Gastroesophageal sphincter (tissue), 4 donors: Measurements from ENCODE around the gene C1QTNF9B. TPM values are rescaled to one million over a fixed set of nuclear protein-coding genes. Genes with fewer than 3 reads are reported as not detected.
"Not testable (repeated sequence)": the region's sequence is repeated elsewhere in the genome, so short reads cannot be mapped to it uniquely, and the experiment has no call there.

Source experiments
- ATAC-seq: fragments of 150-250 bp; one replicate; pipeline ENCODE4 v1.9.1; 2016; ENCODE audit warnings: mild to moderate bottlenecking, moderate library complexity
- H3K27ac ChIP-seq, 4 donors: fragments of 200-600 bp; sonication (generic) in 3 of 4; 1 replicate in 3 of 4; 2 replicates in 1 of 4; pipeline ENCODE4 v1.5.1; 2016 to 2019
- H3K27me3 ChIP-seq: fragments of 200-600 bp; sonication (generic); one replicate; pipeline ENCODE4 v1.5.1; 2019
- H3K36me3 ChIP-seq, 2 donors: fragments of 200-600 bp; sonication (generic); one replicate each; pipeline ENCODE4 v1.5.1; 2019; ENCODE audit warnings: control low read depth in 1 of 2
- H3K4me1 ChIP-seq, 3 donors: fragments of 200-600 bp; sonication (generic); 1 replicate in 2 of 3; 2 replicates in 1 of 3; pipeline ENCODE4 v1.5.1; 2016 to 2019; ENCODE audit warnings: control low read depth in 2 of 3
- H3K4me3 ChIP-seq, 2 donors: fragments of 200-600 bp; sonication (generic); one replicate each; pipeline ENCODE4 v1.5.1; 2019; ENCODE audit warnings: mild to moderate bottlenecking in 1 of 2, moderate library complexity in 1 of 2
- H3K9me3 ChIP-seq, 3 donors: fragments of 200-600 bp; sonication (generic); one replicate each; pipeline ENCODE4 v1.5.1; 2017 to 2019; ENCODE audit warnings: control low read depth in 2 of 3
- CTCF ChIP-seq, 4 experiments: fragments of 200-600 bp in 2 of 4; fragments of 450-650 bp in 2 of 4; sonication (generic) in 1 of 4; IDR thresholded peaks; one replicate each; pipeline ENCODE4 v1.5.1; 2017 to 2019; ENCODE audit warnings: antibody characterized with exemption in 4 of 4, mild to moderate bottlenecking in 2 of 4, moderate library complexity in 2 of 4
- EP300 ChIP-seq: sonication (generic); formaldehyde crosslinking; IDR thresholded peaks from one replicate; pipeline ENCODE4 v1.6.1; 2017; ENCODE audit warnings: antibody characterized with exemption, mild to moderate bottlenecking
- POLR2A ChIP-seq, 2 donors: fragments of 450-650 bp; IDR thresholded peaks; one replicate each; pipeline ENCODE4 v1.6.1; 2017; ENCODE audit warnings: antibody characterized with exemption in 2 of 2, mild to moderate bottlenecking in 2 of 2, moderate library complexity in 1 of 2
- POLR2AphosphoS5 ChIP-seq: sonication (generic); formaldehyde crosslinking; IDR thresholded peaks from one replicate; pipeline ENCODE4 v1.6.1; 2017; ENCODE audit warnings: antibody characterized with exemption
- WGBS, 2 donors: methylation state at CpG; one replicate each; pipeline ENCODE4 v1.1.5; 2018; ENCODE audit warnings: low coverage in 1 of 2; 5-methylcytosine and 5-hydroxymethylcytosine counted together
- total RNA-seq, 4 donors: library from RNA; depleted of rRNA; stranded (reverse); fragments of >200 nt; gene quantifications; one replicate each; pipeline ENCODE4 v1.1.0, GENCODE V29; 2016

Gene C1QTNF9B
- total RNA-seq, 4 donors from 2014 or later = 0.37 to 2.6 TPM; not detected in 2

- no peak overlapping the region for H3K27ac ChIP-seq
- no peaks in the 10 kb centered on the region for H3K9me3 ChIP-seq
- H3K27me3 ChIP-seq = peaks cover 36% of the 10 kb centered on the region
- no peak for ATAC-seq
- TF ChIP-seq POLR2AphosphoS5 = no peak
- TF ChIP-seq CTCF (IDR thresholded peaks at IDR 0.05) = peak in 3 of 4 experiments; percentile 24 to 44 (median 35)
- H3K36me3 ChIP-seq = no peaks in the 10 kb centered on the region
- no peak overlapping the region for H3K4me3 ChIP-seq
- 8 to 28% methylated on average over 4 of the region's 4 CpGs for WGBS, 2 donors
- H3K4me1 ChIP-seq = peaks cover 0 to 11% (median 7%) of the 10 kb centered on the region in 3 donors
Observed at GRCh38 chr13:23899555-23899954, 2.3 kb upstream of the C1QTNF9B start.

GRCh38 chr13:23898101-23898500 lies 799 bp upstream of the C1QTNF9B start:
- no peak overlapping the region for H3K4me3 ChIP-seq
- H3K9me3 ChIP-seq = no peaks in the 10 kb centered on the region
- ATAC-seq = peak; percentile 76
- no peak overlapping the region for H3K27ac ChIP-seq
- TF ChIP-seq EP300 (no peak), POLR2AphosphoS5 (peak; percentile 71)
- H3K4me1 ChIP-seq = peaks cover 0 to 4% (median under 1%) of the 10 kb centered on the region in 3 donors
- peaks cover 23% of the 10 kb centered on the region for H3K27me3 ChIP-seq
- 49% methylated on average over 8 of the region's 8 CpGs; no CpG with 5 or more reads in 1 of the 2 donors for WGBS, 2 donors
- no peaks in the 10 kb centered on the region for H3K36me3 ChIP-seq

- H3K4me3 ChIP-seq, H3K27me3 ChIP-seq, H3K36me3 ChIP-seq, H3K9me3 ChIP-seq, H3K4me1 ChIP-seq, H3K27ac ChIP-seq, ATAC-seq: not testable (repeated sequence)
- WGBS, 2 donors = 67% methylated on average over 8 of the region's 12 CpGs; no CpG with 5 or more reads in 1 of the 2 donors
Observed at GRCh38 chr13:23894746-23895145, 2.6 kb downstream of the C1QTNF9B start.

GRCh38 chr13:23893791-23894190 lies 3.5 kb downstream of the C1QTNF9B start:
- H3K4me3 ChIP-seq, H3K9me3 ChIP-seq, H3K27ac ChIP-seq, H3K4me1 ChIP-seq, ATAC-seq, H3K27me3 ChIP-seq, H3K36me3 ChIP-seq: not testable (repeated sequence)
- 93% methylated on average over 3 of the region's 4 CpGs; no CpG with 5 or more reads in 1 of the 2 donors for WGBS, 2 donors

- TF ChIP-seq EP300 (no peak), POLR2AphosphoS5 (no peak), POLR2A (IDR thresholded peaks at IDR 0.05) (no peak), CTCF (IDR thresholded peaks at IDR 0.05) (no peak)
- H3K4me1 ChIP-seq = peaks cover 0 to 30% (median 3%) of the 10 kb centered on the region in 3 donors
- H3K27me3 ChIP-seq = no peaks in the 10 kb centered on the region
- no peaks in the 10 kb centered on the region for H3K9me3 ChIP-seq
- 32 to 36% methylated on average over 10 to 13 of the region's 15 CpGs for WGBS, 2 donors
- H3K4me3 ChIP-seq = peak overlapping the region; percentile 86 to 95
- H3K36me3 ChIP-seq = peaks cover 0 to 6% of the 10 kb centered on the region in 2 donors
- H3K27ac ChIP-seq = peak overlapping the region; percentile 15 to 93 (median 88)
- peak; percentile 7 for ATAC-seq
Observed at GRCh38 chr13:23889615-23890607, 7.4 kb downstream of the C1QTNF9B start.

- Histone ChIP-seq H3K36me3 (peaks cover 0 to 14% of the 10 kb centered on the region in 2 donors), H3K9me3 (no peaks in the 10 kb centered on the region), H3K4me1 (peaks cover 0 to 30% (median 3%) of the 10 kb centered on the region in 3 donors), H3K4me3 (peak within 1 kb of the TSS; percentile 86 to 95), H3K27me3 (no peaks in the 10 kb centered on the region), H3K27ac (peak within 1 kb of the TSS; percentile 75 to 93 (median 88))
- TF ChIP-seq POLR2AphosphoS5 (peak; percentile 92), POLR2A (IDR thresholded peaks at IDR 0.05) (peak; percentile 76 to 81), EP300 (no peak), CTCF (IDR thresholded peaks at IDR 0.05) (peak; percentile 77 to 87 (median 79))
- ATAC-seq = peak; percentile 98
- 0% methylated on average over 6 to 8 of the region's 75 CpGs for WGBS, 2 donors
Observed at GRCh38 chr13:23888658-23889614, 8.4 kb downstream of the C1QTNF9B start, which contains the start of gene MIPEP. Gene MIPEP (minus strand): TSS chr13:23889400. CDS start chr13:23889320, 80 bp downstream.

- no CpG with 5 or more reads among the region's 3 CpGs for WGBS, 2 donors
- peaks cover 0 to 20% (median 3%) of the 10 kb centered on the region in 3 donors for H3K4me1 ChIP-seq
- not testable (repeated sequence) for H3K27ac ChIP-seq, H3K4me3 ChIP-seq, ATAC-seq, H3K9me3 ChIP-seq, H3K27me3 ChIP-seq
- peaks cover 0 to 36% of the 10 kb centered on the region in 2 donors for H3K36me3 ChIP-seq
Observed at GRCh38 chr13:23884361-23884760, 12.9 kb downstream of the C1QTNF9B start.
